ENCODE measurements around the gene PLEKHB2. TPM values are rescaled to one million over a fixed set of nuclear protein-coding genes. Genes with fewer than 3 reads are reported as not detected.

Gene PLEKHB2
- total RNA-seq, 1 experiment from 2014 or later, result 110 TPM

Small RNA genes within 50 kb of the gene (small RNA-seq; reads per million reads assigned to genes)
- not detected for gene AC009477.1

Other genes with a start within 250 kb of the PLEKHB2 start
- 73.0 and 118 TPM in 2 replicates for gene FAM168B, start 11.9 kb upstream of the PLEKHB2 start, total RNA-seq (2014; rRNA removed; shearing (Covaris generic))
- 2.8 and 3.3 TPM in 2 replicates for gene POTEE, start 104.2 kb downstream of the PLEKHB2 start, total RNA-seq (2014; rRNA removed; shearing (Covaris generic))